Activated CD8-positive, alpha-beta T cell treated with anti-CD3 and anti-CD28 coated beads for 36 hours (primary cell): ENCODE measurements around the gene TMEM120A. TPM values are rescaled to one million over a fixed set of nuclear protein-coding genes. Genes with fewer than 3 reads are reported as not detected.
"Not testable (repeated sequence)": the region's sequence is repeated elsewhere in the genome, so short reads cannot be mapped to it uniquely, and the experiment has no call there.

Experiments used
- ATAC-seq: fragments of 200-7000 bp; cut with Tn5 transposase; one replicate; pipeline ENCODE4 v1.10.0; 2021; ENCODE audit warnings: mild to moderate bottlenecking, moderate library complexity
- CTCF ChIA-PET: fragments of 350-600 bp; sonication (Branson Sonifier 250); formaldehyde crosslinking; loops from one replicate; lab custom pipeline; 2021; ENCODE audit warnings: antibody characterized with exemption; lab: Charles Lee
- POLR2A ChIA-PET: fragments of 350-600 bp; sonication (Branson Sonifier 250); formaldehyde crosslinking; loops from one replicate; lab custom pipeline; 2021; ENCODE audit warnings: antibody characterized with exemption; lab: Charles Lee
- DNase-seq: peaks from one replicate; pipeline ENCODE4 v3.0.0-alpha.2; 2020
- H3K27ac Mint-ChIP-seq: one replicate; pipeline ENCODE4 v1.8.0; 2021; ENCODE audit warnings: mild to moderate bottlenecking, mixed read lengths
- H3K27me3 Mint-ChIP-seq: one replicate; pipeline ENCODE4 v1.8.0; 2021; ENCODE audit warnings: mixed read lengths
- H3K36me3 Mint-ChIP-seq: one replicate; pipeline ENCODE4 v1.8.0; 2021; ENCODE audit warnings: low read depth, mixed read lengths
- H3K4me1 Mint-ChIP-seq: one replicate; pipeline ENCODE4 v1.8.0; 2021; ENCODE audit warnings: low read depth, mixed read lengths
- H3K4me3 Mint-ChIP-seq: one replicate; pipeline ENCODE4 v1.8.0; 2021; ENCODE audit warnings: mild to moderate bottlenecking, moderate library complexity, mixed read lengths
- H3K9me3 Mint-ChIP-seq: one replicate; pipeline ENCODE4 v1.8.0; 2021; ENCODE audit warnings: mixed read lengths
- intact Hi-C: fragments of 100-400 bp; cut with micrococcal nuclease; formaldehyde crosslinking; loops from one replicate; pipeline ENCODE4 v1.10.0; 2022
- total RNA-seq, 2 experiments: library from RNA; stranded (reverse); gene quantifications; one replicate each; pipeline ENCODE4 v1.2.3, GENCODE V29; 2021
- TF ChIP-seq, protein P1 (sequence below): fragments of 200-600 bp; IDR thresholded peaks from one replicate; pipeline ENCODE4 v1.8.0; 2022; ENCODE audit warnings: antibody characterized with exemption, mild to moderate bottlenecking

Gene TMEM120A
- 10 to 100 TPM; 12.2 to 12.4 TPM for total RNA-seq

DNA sequence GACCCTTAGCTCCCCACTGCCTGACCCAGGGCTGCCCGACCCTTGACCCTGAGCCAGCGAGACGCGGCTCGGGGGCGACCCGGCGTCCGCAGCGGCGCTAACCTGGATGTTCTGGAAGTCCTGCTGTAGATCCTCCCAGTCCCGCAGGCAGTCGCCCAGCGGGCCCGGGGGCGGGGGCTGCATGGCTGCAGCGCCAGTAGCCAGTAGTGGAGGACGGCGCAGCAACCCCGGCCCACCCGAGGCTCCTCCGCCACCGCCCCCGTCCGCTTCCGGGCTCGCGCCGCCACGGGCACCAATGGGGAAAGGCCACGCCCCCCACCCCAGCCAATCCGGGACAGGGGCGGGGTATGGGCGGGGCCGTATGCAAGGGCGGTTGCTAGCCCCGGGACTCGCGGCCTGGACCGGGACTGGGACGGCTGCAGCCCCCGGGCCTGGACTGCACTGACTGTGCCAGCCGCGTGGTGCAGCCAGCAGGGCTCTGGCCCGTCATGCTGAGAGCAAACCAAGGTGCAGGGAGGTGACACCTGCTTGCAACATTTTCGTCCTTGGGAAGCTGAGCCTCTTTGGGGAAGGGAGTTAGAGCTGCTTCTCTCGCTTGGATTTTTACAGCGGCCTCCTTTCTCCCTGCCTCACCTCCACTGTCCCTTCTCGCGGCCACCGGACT, at the start of gene TMEM120A:
TMEM120A (minus strand) TSS at position 208 of the 664 bp plus-strand sequence; CDS start at position 183, 25 bp downstream.
- Mint-ChIP-seq H3K9me3 (no peaks in the 10 kb centered on the region), H3K4me3 (peak within 1 kb of the TSS; percentile 65), H3K27ac (no peak within 1 kb of the TSS), H3K4me1 (peaks cover 16% of the 10 kb centered on the region), H3K36me3 (peaks cover 7% of the 10 kb centered on the region), H3K27me3 (no peaks in the 10 kb centered on the region)
- TF ChIP-seq, protein P1, sequence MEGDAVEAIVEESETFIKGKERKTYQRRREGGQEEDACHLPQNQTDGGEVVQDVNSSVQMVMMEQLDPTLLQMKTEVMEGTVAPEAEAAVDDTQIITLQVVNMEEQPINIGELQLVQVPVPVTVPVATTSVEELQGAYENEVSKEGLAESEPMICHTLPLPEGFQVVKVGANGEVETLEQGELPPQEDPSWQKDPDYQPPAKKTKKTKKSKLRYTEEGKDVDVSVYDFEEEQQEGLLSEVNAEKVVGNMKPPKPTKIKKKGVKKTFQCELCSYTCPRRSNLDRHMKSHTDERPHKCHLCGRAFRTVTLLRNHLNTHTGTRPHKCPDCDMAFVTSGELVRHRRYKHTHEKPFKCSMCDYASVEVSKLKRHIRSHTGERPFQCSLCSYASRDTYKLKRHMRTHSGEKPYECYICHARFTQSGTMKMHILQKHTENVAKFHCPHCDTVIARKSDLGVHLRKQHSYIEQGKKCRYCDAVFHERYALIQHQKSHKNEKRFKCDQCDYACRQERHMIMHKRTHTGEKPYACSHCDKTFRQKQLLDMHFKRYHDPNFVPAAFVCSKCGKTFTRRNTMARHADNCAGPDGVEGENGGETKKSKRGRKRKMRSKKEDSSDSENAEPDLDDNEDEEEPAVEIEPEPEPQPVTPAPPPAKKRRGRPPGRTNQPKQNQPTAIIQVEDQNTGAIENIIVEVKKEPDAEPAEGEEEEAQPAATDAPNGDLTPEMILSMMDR: no peak
- DNase-seq (peak; percentile 95), ATAC-seq (peak; percentile 99)
- ChIA-PET CTCF (interaction anchor here (1.0 kb wide), 1 partner anchor 25 kb away, joined by 4 read pairs; no protein-coding TSS in a partner anchor), POLR2A (interaction anchor here (1.3 kb wide), 2 partner anchors 14 to 116 kb away, joined by 3 read pairs; partner anchors contain the start of gene RHBDD2)
- intact Hi-C loops: no loop called here

- ChIA-PET CTCF (interaction anchor here (4.5 kb wide), 1 partner anchor 20 kb away, joined by 19 read pairs; no protein-coding TSS in a partner anchor), POLR2A (no interaction called here)
- ATAC-seq (no peak), DNase-seq (no peak)
- TF ChIP-seq, protein P1: no peak
- no peak overlapping the region for H3K4me3 Mint-ChIP-seq
- peaks cover 18% of the 10 kb centered on the region for H3K4me1 Mint-ChIP-seq
- no peak overlapping the region for H3K27ac Mint-ChIP-seq
- no peaks in the 10 kb centered on the region for H3K27me3 Mint-ChIP-seq
- intact Hi-C loops: no loop called here
- H3K9me3 Mint-ChIP-seq: no peaks in the 10 kb centered on the region
- peaks cover 4% of the 10 kb centered on the region for H3K36me3 Mint-ChIP-seq
These were observed 45.7 kb upstream of the TMEM120A start for GRCh38 chr7:76040126-76040525.

GRCh38 chr7:76037310-76037709, 42.9 kb upstream of the TMEM120A start:
- intact Hi-C loops: no loop called here
- ChIA-PET POLR2A (interaction anchor here (1.2 kb wide), 1 partner anchor 17 kb away, joined by 3 read pairs; no protein-coding TSS in a partner anchor), CTCF (interaction anchor here (1.0 kb wide), 1 partner anchor 17 kb away, joined by 4 read pairs; no protein-coding TSS in a partner anchor)
- Mint-ChIP-seq H3K36me3 (no peaks in the 10 kb centered on the region), H3K4me3 (no peak overlapping the region), H3K9me3 (no peaks in the 10 kb centered on the region), H3K27ac (no peak overlapping the region), H3K4me1 (peaks cover 10% of the 10 kb centered on the region), H3K27me3 (no peaks in the 10 kb centered on the region)
- TF ChIP-seq, protein P1: no peak
- no peak for ATAC-seq
- DNase-seq: no peak

DNA sequence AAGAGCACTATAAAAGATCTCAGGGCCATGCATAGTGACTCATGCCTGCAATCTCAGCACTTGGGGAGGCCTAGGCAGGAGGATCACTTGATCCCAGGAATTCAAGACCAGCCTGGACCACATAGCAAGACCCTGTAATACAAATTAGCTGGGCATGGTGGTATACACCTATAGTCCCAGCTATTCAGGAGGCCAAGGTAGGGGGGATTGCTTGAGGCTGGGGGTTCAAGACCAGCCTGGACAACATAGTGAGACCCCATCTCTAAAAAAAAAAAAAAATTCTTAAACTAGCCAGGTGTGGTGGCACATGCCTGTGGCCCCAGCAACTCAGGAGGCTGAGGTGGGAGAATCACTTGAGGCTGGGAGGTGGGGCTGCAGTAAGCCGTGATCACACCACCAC, 37.6 kb upstream of the TMEM120A start:
- POLR2A ChIA-PET: no interaction called here
- CTCF ChIA-PET: interaction anchor here (1.2 kb wide), 1 partner anchor 12 kb away, joined by 3 read pairs; no protein-coding TSS in a partner anchor
- no peak for ATAC-seq
- peaks cover 4% of the 10 kb centered on the region for H3K36me3 Mint-ChIP-seq
- no peaks in the 10 kb centered on the region for H3K27me3 Mint-ChIP-seq
- no peak overlapping the region for H3K4me3 Mint-ChIP-seq
- intact Hi-C loops: no loop called here
- TF ChIP-seq, protein P1: no peak
- H3K27ac Mint-ChIP-seq: no peak overlapping the region
- DNase-seq: no peak
- H3K9me3 Mint-ChIP-seq: no peaks in the 10 kb centered on the region
- H3K4me1 Mint-ChIP-seq: peaks cover 5% of the 10 kb centered on the region

- H3K27me3 Mint-ChIP-seq, H3K4me3 Mint-ChIP-seq, POLR2A ChIA-PET, ATAC-seq, intact Hi-C loops, DNase-seq, H3K27ac Mint-ChIP-seq, H3K4me1 Mint-ChIP-seq, H3K9me3 Mint-ChIP-seq, H3K36me3 Mint-ChIP-seq: not testable (repeated sequence)
- CTCF ChIA-PET: interaction anchor here (2.3 kb wide), 1 partner anchor 9 kb away, joined by 12 read pairs; no protein-coding TSS in a partner anchor
These were observed 35.3 kb upstream of the TMEM120A start for GRCh38 chr7:76029682-76030081.
